A549 (cell line): ENCODE results near the gene NMRAL1. TPM values are rescaled to one million over a fixed set of nuclear protein-coding genes. Genes with fewer than 3 reads are reported as not detected.
A peak's percentile ranks its signal among the peaks of the same experiment; 100 is the strongest.

Experiments used
- ATAC-seq, 2 experiments: fragments of 200-7000 bp in 1 of 2; fragments of >200 bp in 1 of 2; cut with Nextera tagmentation in 1 of 2; cut with Tn5 transposase in 1 of 2; 3 replicates each; pipeline versions ENCODE4 v1.8.0 to v1.9.1; 2018 to 2020; ENCODE audit warnings: mild to moderate bottlenecking in 1 of 2, moderate library complexity in 1 of 2
- CTCF ChIA-PET: fragments of 300-600 bp; sonication (Branson Sonifier 250); formaldehyde crosslinking; extraction: SDS; loops from one replicate; lab custom pipeline; 2021; ENCODE audit warnings: antibody characterized with exemption, inconsistent platforms; lab: Yijun Ruan, JAX
- POLR2A ChIA-PET: fragments of 350-600 bp; formaldehyde crosslinking; extraction: SDS; loops from one replicate; lab custom pipeline; 2021; ENCODE audit warnings: antibody characterized with exemption, inconsistent platforms; lab: Yijun Ruan, JAX
- DNase-seq, 2 experiments: peaks; one replicate each; pipeline versions ENCODE4 v3.0.0 to v3.0.0-alpha.2; 2011 to 2016; ENCODE audit warnings: low read depth in 1 of 2, low spot score in 1 of 2
- FAIRE-seq: peaks from 2 replicates; lab custom pipeline; 2011; peaks lifted over from hg19 to GRCh38; lab: Jason Lieb, UNC
- H3K27ac ChIP-seq, 2 experiments: fragments of >200 bp; sonication (Bioruptor Twin); formaldehyde crosslinking; 3 replicates each; pipeline ENCODE4 v1.5.1; 2016 to 2017
- H3K4me1 ChIP-seq: fragments of >200 bp; sonication (Bioruptor Twin); formaldehyde crosslinking; 3 replicates; pipeline ENCODE4 v1.6.1; 2016
- H3K4me2 ChIP-seq: fragments of >200 bp; sonication (Bioruptor Twin); formaldehyde crosslinking; 3 replicates; pipeline ENCODE4 v1.6.1; 2016
- H3K4me3 ChIP-seq: fragments of >200 bp; sonication (Bioruptor Twin); formaldehyde crosslinking; 3 replicates; pipeline ENCODE4 v1.5.1; 2016
- H3K9me3 ChIP-seq: fragments of >200 bp; sonication (Bioruptor Twin); formaldehyde crosslinking; 3 replicates; pipeline ENCODE4 v1.6.1; 2016
- CBX2 ChIP-seq: fragments of 200-600 bp; sonication (generic); IDR thresholded peaks from 2 replicates; pipeline ENCODE4 v1.6.1; 2016; ENCODE audit warnings: low read depth, mild to moderate bottlenecking, borderline replicate concordance
- CBX8 ChIP-seq: fragments of 200-600 bp; sonication (generic); IDR thresholded peaks from 2 replicates; pipeline ENCODE4 v1.6.1; 2016
- CEBPB ChIP-seq, 2 experiments: fragments of >200 bp in 1 of 2; sonication (Bioruptor Twin) in 1 of 2; formaldehyde crosslinking in 1 of 2; IDR thresholded peaks; 2 replicates each; pipeline ENCODE4 v1.6.1; 2012 to 2016
- EHMT2 ChIP-seq: fragments of 200-600 bp; sonication (generic); IDR thresholded peaks from 2 replicates; pipeline ENCODE4 v1.6.1; 2016; ENCODE audit warnings: antibody characterized with exemption, low read depth, mild to moderate bottlenecking, moderate library complexity
- ESRRA ChIP-seq: fragments of 150-350 bp; IDR thresholded peaks from 2 replicates; pipeline ENCODE4 v1.6.1; 2014; ENCODE audit warnings: mild to moderate bottlenecking, low read length, borderline replicate concordance
- FOXS1 ChIP-seq: fragments of 250-450 bp; sonication (Bioruptor Pico); IDR thresholded peaks from 2 replicates; pipeline ENCODE4 v1.5.0; 2020; ENCODE audit warnings: mild to moderate bottlenecking, moderate library complexity
- HDAC2 ChIP-seq: fragments of 200-600 bp; sonication (generic); IDR thresholded peaks from 2 replicates; pipeline ENCODE4 v1.6.1; 2016
- HES2 ChIP-seq: fragments of >200 bp; sonication (Bioruptor Twin); formaldehyde crosslinking; IDR thresholded peaks from 2 replicates; pipeline ENCODE4 v1.6.1; 2016
- HEYL ChIP-seq: fragments of 250-450 bp; sonication (Bioruptor Pico); IDR thresholded peaks from 2 replicates; pipeline ENCODE4 v1.8.0; 2021; ENCODE audit warnings: mild to moderate bottlenecking, moderate library complexity
- HOXA7 ChIP-seq: fragments of 250-450 bp; sonication (Bioruptor Pico); IDR thresholded peaks from 2 replicates; pipeline ENCODE4 v1.5.0; 2020; ENCODE audit warnings: mild to moderate bottlenecking, moderate library complexity
- HOXB13 ChIP-seq: fragments of 250-450 bp; sonication (Bioruptor Pico); IDR thresholded peaks from 2 replicates; pipeline ENCODE4 v1.5.0; 2020; ENCODE audit warnings: low read depth, mild to moderate bottlenecking, moderate library complexity
- JUN ChIP-seq, 2 experiments: fragments of >200 bp; sonication (Bioruptor Twin); formaldehyde crosslinking; IDR thresholded peaks; 2 replicates in 1 of 2; 3 replicates in 1 of 2; pipeline ENCODE4 v1.6.1; 2016 to 2017
- JUNB ChIP-seq: fragments of >200 bp; sonication (Bioruptor Twin); formaldehyde crosslinking; IDR thresholded peaks from 2 replicates; pipeline ENCODE4 v1.6.1; 2016
- KDM5A ChIP-seq: fragments of 200-600 bp; sonication (generic); IDR thresholded peaks from 2 replicates; pipeline ENCODE4 v1.6.1; 2016; ENCODE audit warnings: antibody characterized with exemption, mild to moderate bottlenecking
- MAX ChIP-seq: IDR thresholded peaks from 2 replicates; pipeline ENCODE4 v1.6.1; 2012
- MAZ ChIP-seq: fragments of 150-350 bp; IDR thresholded peaks from 2 replicates; pipeline ENCODE4 v1.6.1; 2014; ENCODE audit warnings: antibody characterized with exemption, low read depth, low read length, borderline replicate concordance
- MYC ChIP-seq: IDR thresholded peaks from 2 replicates; pipeline ENCODE4 v1.6.1; 2012; ENCODE audit warnings: mild to moderate bottlenecking, inconsistent platforms, low read length, improper control_type of control experiment, borderline replicate concordance
- POLR2A ChIP-seq: IDR thresholded peaks from 2 replicates; pipeline ENCODE4 v1.6.1; 2012; ENCODE audit warnings: mild to moderate bottlenecking, low read length
- POLR2AphosphoS2 ChIP-seq: conservative IDR thresholded peaks from 2 replicates; pipeline ENCODE4 v1.6.1; 2012; ENCODE audit warnings: low read length, improper control_type of control experiment, inconsistent platforms
- RFX5 ChIP-seq: fragments of 450-650 bp; IDR thresholded peaks from 2 replicates; pipeline ENCODE4 v1.7.1; 2014; ENCODE audit warnings: antibody characterized with exemption, mild to moderate bottlenecking, moderate library complexity
- RNF2 ChIP-seq: fragments of 200-600 bp; sonication (generic); IDR thresholded peaks from 2 replicates; pipeline ENCODE4 v1.6.1; 2016; ENCODE audit warnings: low read depth, mild to moderate bottlenecking, antibody characterized with exemption, moderate library complexity, borderline replicate concordance
- TP53 ChIP-seq: fragments of 250-450 bp; sonication (Bioruptor Pico); IDR thresholded peaks from 2 replicates; pipeline ENCODE4 v1.5.0; 2021; ENCODE audit warnings: mild to moderate bottlenecking, moderate library complexity
- ZFP36 ChIP-seq: fragments of 450-650 bp; IDR thresholded peaks from 2 replicates; pipeline ENCODE4 v1.6.1; 2014; ENCODE audit warnings: borderline replicate concordance; ENCODE audit not compliant: partially characterized antibody
- ZNF302 ChIP-seq: fragments of 250-450 bp; sonication (Bioruptor Pico); IDR thresholded peaks from 2 replicates; pipeline ENCODE4 v1.9.0; 2021; ENCODE audit warnings: inconsistent platforms, mild to moderate bottlenecking, moderate library complexity
- WGBS: methylation state at CpG from one replicate; pipeline ENCODE4 v1.1.6; 2017; ENCODE audit errors: missing lambda C conversion rate; 5-methylcytosine and 5-hydroxymethylcytosine counted together
- polyA plus RNA-seq, 4 experiments: library from polyadenylated mRNA; depleted of rRNA in 3 of 4; stranded (reverse); fragments of >200 nt; fragmentation: RNase III in 1 of 4; extraction: RNeasy Plus Mini Kit Qiagen cat#74134 plus additional on column Dnase treatment in 1 of 4; gene quantifications; 2 replicates in 3 of 4; 3 replicates in 1 of 4; pipeline ENCODE4 v1.2.3, GENCODE V29; 2011 to 2017
- TF ChIP-seq, protein P1 (sequence below): fragments of 150-350 bp; IDR thresholded peaks from 2 replicates; pipeline ENCODE4 v1.6.1; 2014; ENCODE audit warnings: low read depth, mild to moderate bottlenecking, low read length
- TF ChIP-seq, protein P2 (sequence below): fragments of 250-450 bp; sonication (Bioruptor Pico); IDR thresholded peaks from 2 replicates; pipeline ENCODE4 v1.5.0; 2020; ENCODE audit warnings: low read depth, mild to moderate bottlenecking, moderate library complexity

Gene NMRAL1
- polyA plus RNA-seq, 2 of the 4 experiments (the other 2 are of a cell fraction) = 36.4 to 48.8 TPM

GRCh38 chr16:4452674-4453073, 21.8 kb downstream of the NMRAL1 start:
- Histone ChIP-seq H3K4me2 (no peak overlapping the region), H3K4me1 (peaks cover 4% of the 10 kb centered on the region; the same call in 2 of the 3 replicates), H3K9me3 (no peaks in the 10 kb centered on the region), H3K27ac (no peak overlapping the region), H3K4me3 (no peak overlapping the region)
- 89% methylated on average over 5 of the region's 5 CpGs for WGBS
- ChIA-PET CTCF (interaction anchor here (1.7 to 2.5 kb wide), 3 partner anchors 9 to 24 kb away, joined by 5 to 7 read pairs (median 6); partner anchors contain the start of gene HMOX2), POLR2A (no interaction called here)
- FAIRE-seq (no peak), ATAC-seq (no peak), DNase-seq (no peak)
- TF ChIP-seq ESRRA (no peak), JUN (IDR thresholded peaks at IDR 0.05) (no peak), MAZ (no peak), HDAC2 (no peak), RNF2 (no peak), CBX2 (no peak), MYC (no peak), EHMT2 (no peak), POLR2AphosphoS2 (no peak)

DNA sequence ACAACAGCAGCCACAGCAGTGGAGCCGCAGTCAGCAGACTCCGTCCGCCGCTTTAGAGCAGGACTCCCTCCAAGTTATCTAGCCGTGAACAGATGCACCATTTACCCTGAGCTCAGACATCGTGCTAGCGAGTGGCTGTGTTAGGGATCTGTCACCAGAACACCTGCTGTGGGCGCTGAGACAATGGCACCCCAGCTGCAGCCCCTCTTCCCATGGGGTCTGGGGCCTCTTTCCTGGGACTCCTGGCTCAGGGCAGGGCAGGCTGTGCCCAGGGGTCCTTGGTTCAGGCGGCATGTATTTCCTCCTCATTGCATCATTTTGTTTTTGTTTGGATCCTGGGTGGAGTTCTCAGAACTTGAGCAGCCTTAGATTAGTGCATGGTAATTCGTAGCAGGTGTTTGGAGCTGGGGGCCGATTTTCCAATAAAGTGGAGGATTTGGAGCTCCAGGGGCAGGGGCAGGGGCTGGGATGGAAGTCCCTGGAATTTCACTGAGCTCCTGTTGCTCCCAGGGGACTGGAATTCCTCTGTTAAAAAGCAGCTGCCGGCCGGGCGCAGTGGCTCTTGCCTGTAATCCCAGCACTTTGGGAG, 23.4 kb downstream of the NMRAL1 start:
- POLR2A ChIA-PET = no interaction called here
- 94% methylated on average over 14 of the region's 14 CpGs for WGBS
- TF ChIP-seq KDM5A = no peak
- no peak for TF ChIP-seq POLR2A
- TF ChIP-seq RFX5 = no peak
- TF ChIP-seq HDAC2 = no peak
- no peak for TF ChIP-seq HOXB13 (CRISPR knock-in tag)
- no peak for TF ChIP-seq JUN (IDR thresholded peaks at IDR 0.05)
- TF ChIP-seq, protein P1, sequence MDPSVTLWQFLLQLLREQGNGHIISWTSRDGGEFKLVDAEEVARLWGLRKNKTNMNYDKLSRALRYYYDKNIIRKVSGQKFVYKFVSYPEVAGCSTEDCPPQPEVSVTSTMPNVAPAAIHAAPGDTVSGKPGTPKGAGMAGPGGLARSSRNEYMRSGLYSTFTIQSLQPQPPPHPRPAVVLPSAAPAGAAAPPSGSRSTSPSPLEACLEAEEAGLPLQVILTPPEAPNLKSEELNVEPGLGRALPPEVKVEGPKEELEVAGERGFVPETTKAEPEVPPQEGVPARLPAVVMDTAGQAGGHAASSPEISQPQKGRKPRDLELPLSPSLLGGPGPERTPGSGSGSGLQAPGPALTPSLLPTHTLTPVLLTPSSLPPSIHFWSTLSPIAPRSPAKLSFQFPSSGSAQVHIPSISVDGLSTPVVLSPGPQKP = no peak
- no peak for TF ChIP-seq HOXA7 (CRISPR knock-in tag)
- TF ChIP-seq MYC = no peak
- no peak for TF ChIP-seq MAZ
- no peak for TF ChIP-seq ZNF302
- TF ChIP-seq RNF2 = no peak
- TF ChIP-seq CEBPB (IDR thresholded peaks at IDR 0.05) = no peak
- TF ChIP-seq JUNB = no peak
- Histone ChIP-seq H3K27ac (peak overlapping the region; percentile 28 to 36; a peak in 4 of 6 replicates), H3K4me3 (no peak overlapping the region), H3K4me1 (peaks cover 4% of the 10 kb centered on the region; the same call in 2 of the 3 replicates), H3K4me2 (no peak overlapping the region), H3K9me3 (no peaks in the 10 kb centered on the region)
- CTCF ChIA-PET = interaction anchor here (1.5 to 1.6 kb wide), 2 partner anchors 21 to 25 kb away, joined by 4 to 6 read pairs; partner anchors contain the start of gene HMOX2
- FAIRE-seq (no peak), DNase-seq (no peak), ATAC-seq (no peak)

DNA sequence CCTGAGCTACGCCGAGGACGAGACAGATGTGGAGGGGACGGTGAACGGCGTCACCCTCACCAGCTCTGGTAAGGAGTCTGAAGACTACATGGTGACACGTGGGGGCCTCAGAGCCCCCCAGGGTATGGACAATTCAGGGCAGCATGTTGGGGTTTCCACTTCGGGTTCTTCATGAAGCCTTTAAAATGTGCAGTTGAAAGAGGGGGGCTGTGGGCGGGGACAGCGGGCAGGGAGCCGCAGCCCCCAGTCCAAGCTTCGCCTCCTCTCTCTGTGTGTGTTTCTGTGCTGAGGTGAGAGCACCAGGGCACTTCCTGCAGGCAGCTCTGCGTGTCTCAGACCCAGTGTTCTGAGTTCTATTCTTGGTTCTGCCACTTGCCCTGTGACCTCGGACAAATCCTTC, 24.0 kb downstream of the NMRAL1 start:
- ChIA-PET CTCF (interaction anchor here (0.7 to 1.6 kb wide), 4 partner anchors 10 to 26 kb away, joined by 3 to 6 read pairs (median 4); partner anchors contain the start of gene HMOX2), POLR2A (no interaction called here)
- Histone ChIP-seq H3K4me1 (peaks cover 4% of the 10 kb centered on the region; the same call in 2 of the 3 replicates), H3K4me3 (no peak overlapping the region), H3K4me2 (no peak overlapping the region), H3K27ac (peak overlapping the region in 1 of 2 experiments; percentile 36; a peak in 1 of 6 replicates), H3K9me3 (no peaks in the 10 kb centered on the region)
- TF ChIP-seq TP53 = no peak
- FAIRE-seq (no peak), ATAC-seq (no peak), DNase-seq (no peak)
- 95% methylated on average over 14 of the region's 14 CpGs for WGBS

DNA sequence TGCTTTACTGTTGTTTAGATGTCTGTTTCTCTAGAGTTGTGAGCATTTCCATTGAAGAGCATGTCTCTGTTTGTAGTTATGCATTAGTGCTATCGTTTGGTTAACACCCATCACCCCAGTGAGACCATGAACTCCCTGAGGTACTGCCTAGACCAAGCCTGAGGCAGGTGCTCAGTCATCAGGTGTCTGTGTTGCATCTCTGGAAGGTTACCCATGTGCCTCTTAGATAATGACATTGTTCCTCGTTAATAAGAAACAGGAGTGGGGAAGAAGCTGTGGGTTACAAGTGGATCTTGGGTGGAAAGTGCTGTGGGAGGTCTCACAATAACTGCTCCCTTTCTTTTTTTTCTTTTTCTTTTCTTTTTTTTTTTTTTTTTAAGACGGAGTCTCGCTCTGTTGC, 30.4 kb downstream of the NMRAL1 start:
- POLR2A ChIA-PET = no interaction called here
- H3K4me2 ChIP-seq = no peak overlapping the region
- H3K4me3 ChIP-seq = no peak overlapping the region
- H3K4me1 ChIP-seq = no peaks in the 10 kb centered on the region
- DNase-seq (no peak), ATAC-seq (no peak), FAIRE-seq (no peak)
- TF ChIP-seq FOXS1 (CRISPR knock-in tag) (no peak), MAZ (no peak), HEYL (CRISPR knock-in tag) (no peak), EHMT2 (no peak), KDM5A (no peak), CBX8 (no peak), ZNF302 (no peak), HES2 (no peak), ESRRA (no peak), ZFP36 (no peak), MAX (no peak), HOXB13 (CRISPR knock-in tag) (no peak), MYC (no peak), JUNB (no peak), POLR2A (no peak)
- TF ChIP-seq, protein P2, sequence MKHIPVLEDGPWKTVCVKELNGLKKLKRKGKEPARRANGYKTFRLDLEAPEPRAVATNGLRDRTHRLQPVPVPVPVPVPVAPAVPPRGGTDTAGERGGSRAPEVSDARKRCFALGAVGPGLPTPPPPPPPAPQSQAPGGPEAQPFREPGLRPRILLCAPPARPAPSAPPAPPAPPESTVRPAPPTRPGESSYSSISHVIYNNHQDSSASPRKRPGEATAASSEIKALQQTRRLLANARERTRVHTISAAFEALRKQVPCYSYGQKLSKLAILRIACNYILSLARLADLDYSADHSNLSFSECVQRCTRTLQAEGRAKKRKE = no peak
- H3K9me3 ChIP-seq = no peaks in the 10 kb centered on the region
- 86% methylated on average over 4 of the region's 4 CpGs for WGBS
- CTCF ChIA-PET = interaction anchor here (0.6 to 1.5 kb wide), 5 partner anchors 11 to 42 kb away, joined by 3 to 4 read pairs (median 3); partner anchors contain the start of gene HMOX2
- no peak overlapping the region for H3K27ac ChIP-seq
